ENCODE results near the gene TRAM2. TPM values are rescaled to one million over a fixed set of nuclear protein-coding genes. Genes with fewer than 3 reads are reported as not detected.

The TRAM2 gene
- total and polyA plus RNA-seq, 2 of the 8 experiments (the other 6 are each of a cell fraction or from before 2014, with no cell fraction given): 9.0 to 21.4 TPM

- POLR2A ChIA-PET (ENCODE audit: partially characterized antibody): no interaction called here
- H3K4me1 ChIP-seq (replicated peaks in 1 of 4; ENCODE audit: control insufficient read depth in 3 of 4, insufficient read depth in 4 of 4, low read length in 3 of 4): peaks cover 0 to 2% (median 0%) of the 10 kb centered on the region in 4 experiments; a peak in 1 of 7 replicates
- FAIRE-seq: no peak
- TF ChIP-seq RBBP5 (IDR thresholded peaks at IDR 0.05; ENCODE audit: borderline replicate concordance, low read depth, low read length) (no peak), GTF2F1 (IDR thresholded peaks at IDR 0.05; ENCODE audit: borderline replicate concordance, low read depth, low read length) (no peak), POLR2A (IDR thresholded peaks at IDR 0.05; ENCODE audit: control extremely low read depth in 1 of 2, low read depth in 2 of 2, low read length in 2 of 2) (no peak), BCL11A (IDR thresholded peaks at IDR 0.05; ENCODE audit: low read depth in 2 of 2, low read length in 2 of 2) (no peak), POU5F1 (IDR thresholded peaks at IDR 0.05; ENCODE audit: low read depth, low read length) (no peak), CHD1 (IDR thresholded peaks at IDR 0.05; ENCODE audit: low read depth, low read length) (no peak), POLR2AphosphoS5 (IDR thresholded peaks at IDR 0.05; ENCODE audit: low read depth, low read length) (no peak), CREB1 (IDR thresholded peaks at IDR 0.05) (no peak), PHF8 (conservative IDR thresholded peaks at IDR 0.05; ENCODE audit: low read depth, low read length) (no peak), FOSL1 (IDR thresholded peaks at IDR 0.05; ENCODE audit: insufficient read depth, low read depth, low read length) (no peak), MAX (IDR thresholded peaks at IDR 0.05) (no peak), NANOG (IDR thresholded peaks at IDR 0.05; ENCODE audit: insufficient read depth, low read depth, low read length, poor library complexity, severe bottlenecking) (no peak), RXRA (IDR thresholded peaks at IDR 0.05; ENCODE audit: insufficient read depth, low read depth, low read length) (no peak), JUN (IDR thresholded peaks at IDR 0.05; ENCODE audit: low read depth, low read length) (no peak), SIX5 (IDR thresholded peaks at IDR 0.05; ENCODE audit: low read depth, low read length) (no peak), ASH2L (IDR thresholded peaks at IDR 0.05; ENCODE audit: low read length) (no peak)
Measured at GRCh38 chr6:52582446-52582845, 5.6 kb upstream of the TRAM2 start.

More at GRCh38 chr6:52582446-52582845, 5.6 kb upstream of the TRAM2 start:
- WGBS, 2 experiments (ENCODE audit: extremely low coverage in 1 of 2, insufficient coverage in 1 of 2, insufficient read length in 1 of 2, insufficient replicate concordance in 2 of 2, low coverage in 1 of 2, low lambda C conversion rate in 2 of 2, missing lambda C conversion rate in 1 of 2): 95% methylated on average over 3 of the region's 3 CpGs; no CpG with 5 or more reads in 1 of the 2 experiments
- no peak overlapping the region for H2BK12ac ChIP-seq (ENCODE audit: low read depth, low read length)
- no peaks in the 10 kb centered on the region for H4K20me1 ChIP-seq (replicated peaks in 1 of 2; ENCODE audit: control insufficient read depth in 1 of 2, insufficient read depth in 2 of 2, low read length in 2 of 2)
- no peak overlapping the region for H2AFZ ChIP-seq (ENCODE audit: low read length)
- DNase-seq (ENCODE audit: low read depth in 1 of 2, low spot score in 2 of 2): no peak
- no peak overlapping the region for H2BK120ac ChIP-seq (replicated peaks; ENCODE audit: low read depth, low read length)
- H3K79me2 ChIP-seq (ENCODE audit: control insufficient read depth in 1 of 2, insufficient read depth in 2 of 2, low read length in 2 of 2): no peaks in the 10 kb centered on the region
- H3K23me2 ChIP-seq (ENCODE audit: low read depth, low read length): 0 out of 2 replicates have a peak, but pooled peaks cover 1% of the 10 kb centered on the region
- no peak overlapping the region for H2BK5ac ChIP-seq (ENCODE audit: low read depth, low read length)
- no peaks in the 10 kb centered on the region for H3K36me3 ChIP-seq (ENCODE audit: control insufficient read depth in 2 of 4, insufficient read depth in 4 of 4, low read length in 3 of 4)
- no peak overlapping the region for H2BK20ac ChIP-seq (ENCODE audit: low read length)
- no peak overlapping the region for H4K5ac ChIP-seq (ENCODE audit: insufficient read length, low read depth, low read length)
- no peaks in the 10 kb centered on the region for H3K9me3 ChIP-seq (ENCODE audit: insufficient read depth in 2 of 2, low read depth in 1 of 2, low read length in 1 of 2)
- no peak overlapping the region for H3K4ac ChIP-seq (replicated peaks; ENCODE audit: insufficient read length, low read depth, low read length)
- H4K8ac ChIP-seq (ENCODE audit: extremely low read depth, insufficient read depth, low read length): no peak overlapping the region
- no peak overlapping the region for H2BK15ac ChIP-seq (ENCODE audit: low read length)
- H3K14ac ChIP-seq (ENCODE audit: insufficient read length): no peak overlapping the region
- H3K56ac ChIP-seq (replicated peaks; ENCODE audit: insufficient read length, low read depth, low read length): no peak overlapping the region
- H3K23ac ChIP-seq (ENCODE audit: insufficient read length): no peak overlapping the region
- no peak overlapping the region for H3K4me3 ChIP-seq (ENCODE audit: extremely low read depth in 1 of 4, insufficient read depth in 2 of 4, low read depth in 3 of 4, low read length in 4 of 4)
- H2AK5ac ChIP-seq (ENCODE audit: low read depth, low read length): no peak overlapping the region
- no peaks in the 10 kb centered on the region for H3K27me3 ChIP-seq (replicated peaks in 1 of 4; ENCODE audit: control insufficient read depth in 3 of 4, extremely low read depth in 1 of 4, insufficient read depth in 3 of 4, low read length in 3 of 4)
- H4K91ac ChIP-seq (replicated peaks; ENCODE audit: insufficient read length, low read length): no peak overlapping the region
- no peak overlapping the region for H3K18ac ChIP-seq (ENCODE audit: extremely low read depth, low read length)
- no peaks in the 10 kb centered on the region for H3K79me1 ChIP-seq (ENCODE audit: low read depth, low read length)
- H3K27ac ChIP-seq (ENCODE audit: low read depth, low read length): no peak overlapping the region
- CTCF ChIA-PET (ENCODE audit: partially characterized antibody): interaction anchor here (0.6 to 2.3 kb wide), 4 partner anchors 9 to 70 kb away, joined by 3 to 11 read pairs (median 3); no protein-coding TSS in a partner anchor
- H3K9ac ChIP-seq (replicated peaks in 1 of 4; ENCODE audit: extremely low read depth in 1 of 4, low read depth in 3 of 4, low read length in 3 of 4): no peak overlapping the region
- H3K4me2 ChIP-seq (ENCODE audit: insufficient read depth in 1 of 2, low read depth in 2 of 2, low read length in 2 of 2): no peak overlapping the region
